HEK293 (cell line): Measurements from ENCODE around the gene ZNF783.

Source experiments
- SP2 ChIP-seq: fragments of 450-650 bp; formaldehyde crosslinking; IDR thresholded peaks from 2 replicates; pipeline ENCODE4 v1.5.1; 2016; ENCODE audit warnings: missing biosample characterization, missing genetic modification characterization
- ZNF140 ChIP-seq: fragments of 450-650 bp; formaldehyde crosslinking; IDR thresholded peaks from 2 replicates; pipeline ENCODE4 v1.5.1; 2016; ENCODE audit warnings: missing biosample characterization, missing genetic modification characterization
- TF ChIP-seq, protein P1 (sequence below): fragments of 450-650 bp; formaldehyde crosslinking; IDR thresholded peaks from 2 replicates; pipeline ENCODE4 v1.5.1; 2016; ENCODE audit warnings: missing biosample characterization, missing genetic modification characterization

DNA sequence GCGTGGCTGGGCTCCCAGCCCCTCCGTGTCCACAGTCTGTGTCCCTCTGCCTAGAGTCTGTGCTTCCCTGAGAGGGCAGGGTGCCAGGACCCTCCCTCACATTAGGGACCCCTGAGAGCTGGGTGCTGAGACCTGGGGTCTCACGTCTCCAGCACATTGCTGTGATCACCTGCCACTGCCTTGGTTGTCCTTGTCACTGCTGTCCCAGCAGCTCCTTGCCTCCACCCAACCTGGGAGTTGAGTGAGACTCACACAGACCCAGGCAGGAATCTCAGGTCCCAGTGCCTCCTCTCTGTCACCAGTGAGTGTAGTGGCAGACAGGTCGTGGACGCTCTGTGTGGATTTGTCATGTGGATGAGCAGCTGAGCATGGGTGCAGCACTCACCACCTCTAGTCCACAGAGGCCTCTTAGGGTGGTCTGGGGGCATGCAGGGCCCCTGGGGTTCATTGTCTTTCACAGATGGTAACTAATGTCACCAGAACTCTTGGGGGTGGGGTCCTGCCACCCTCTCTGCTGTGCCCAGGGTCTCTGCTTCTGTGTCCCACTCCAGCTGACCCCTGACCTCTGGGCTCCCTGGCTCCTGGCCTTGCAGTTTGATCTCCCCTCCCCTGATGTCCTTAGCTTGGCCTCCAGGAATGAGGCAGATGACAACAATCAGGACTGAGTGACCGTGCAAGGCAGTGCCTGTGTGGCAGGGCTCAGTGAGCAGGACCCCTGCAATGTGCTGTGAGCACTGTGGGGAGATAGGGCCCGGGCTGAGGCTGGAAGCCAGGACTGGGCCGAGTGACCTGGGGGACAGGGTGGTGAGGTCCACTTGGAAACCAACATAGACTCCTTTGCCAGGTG is 18.9 kb downstream of the ZNF783 start:
- TF ChIP-seq ZNF140 (tag by site-specific recombination) (no peak), SP2 (tag by site-specific recombination) (no peak)
- TF ChIP-seq, protein P1, sequence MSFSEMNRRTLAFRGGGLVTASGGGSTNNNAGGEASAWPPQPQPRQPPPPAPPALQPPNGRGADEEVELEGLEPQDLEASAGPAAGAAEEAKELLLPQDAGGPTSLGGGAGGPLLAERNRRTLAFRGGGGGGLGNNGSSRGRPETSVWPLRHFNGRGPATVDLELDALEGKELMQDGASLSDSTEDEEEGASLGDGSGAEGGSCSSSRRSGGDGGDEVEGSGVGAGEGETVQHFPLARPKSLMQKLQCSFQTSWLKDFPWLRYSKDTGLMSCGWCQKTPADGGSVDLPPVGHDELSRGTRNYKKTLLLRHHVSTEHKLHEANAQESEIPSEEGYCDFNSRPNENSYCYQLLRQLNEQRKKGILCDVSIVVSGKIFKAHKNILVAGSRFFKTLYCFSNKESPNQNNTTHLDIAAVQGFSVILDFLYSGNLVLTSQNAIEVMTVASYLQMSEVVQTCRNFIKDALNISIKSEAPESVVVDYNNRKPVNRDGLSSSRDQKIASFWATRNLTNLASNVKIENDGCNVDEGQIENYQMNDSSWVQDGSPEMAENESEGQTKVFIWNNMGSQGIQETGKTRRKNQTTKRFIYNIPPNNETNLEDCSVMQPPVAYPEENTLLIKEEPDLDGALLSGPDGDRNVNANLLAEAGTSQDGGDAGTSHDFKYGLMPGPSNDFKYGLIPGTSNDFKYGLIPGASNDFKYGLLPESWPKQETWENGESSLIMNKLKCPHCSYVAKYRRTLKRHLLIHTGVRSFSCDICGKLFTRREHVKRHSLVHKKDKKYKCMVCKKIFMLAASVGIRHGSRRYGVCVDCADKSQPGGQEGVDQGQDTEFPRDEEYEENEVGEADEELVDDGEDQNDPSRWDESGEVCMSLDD (tag by site-specific recombination), result no peak
